ENCODE results near the gene NAA25.
"Not testable (repeated sequence)": the region's sequence is repeated elsewhere in the genome, so short reads cannot be mapped to it uniquely, and the experiment has no call there.

The NAA25 gene

DNA sequence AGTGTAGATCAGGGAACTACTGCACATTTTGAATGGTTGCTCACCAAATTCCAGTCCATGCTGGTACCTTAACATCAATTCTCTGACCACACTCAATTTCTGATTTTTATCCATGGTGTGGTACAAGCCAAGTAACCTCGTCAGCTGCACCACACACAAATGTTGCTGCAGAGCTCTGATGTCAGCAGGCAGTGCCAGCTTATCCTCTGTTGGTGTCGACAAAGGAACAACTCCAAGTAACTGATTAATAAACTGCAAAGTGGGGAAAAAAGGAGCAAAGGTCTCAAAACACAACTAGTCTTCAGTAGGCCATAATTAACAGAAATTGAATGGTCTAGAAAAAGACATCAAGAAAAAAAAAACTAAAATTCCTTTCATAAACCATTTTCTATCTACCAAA, 47.4 kb downstream of the NAA25 start:
- DNase-seq (ENCODE audit: low spot score), result no peak

DNA sequence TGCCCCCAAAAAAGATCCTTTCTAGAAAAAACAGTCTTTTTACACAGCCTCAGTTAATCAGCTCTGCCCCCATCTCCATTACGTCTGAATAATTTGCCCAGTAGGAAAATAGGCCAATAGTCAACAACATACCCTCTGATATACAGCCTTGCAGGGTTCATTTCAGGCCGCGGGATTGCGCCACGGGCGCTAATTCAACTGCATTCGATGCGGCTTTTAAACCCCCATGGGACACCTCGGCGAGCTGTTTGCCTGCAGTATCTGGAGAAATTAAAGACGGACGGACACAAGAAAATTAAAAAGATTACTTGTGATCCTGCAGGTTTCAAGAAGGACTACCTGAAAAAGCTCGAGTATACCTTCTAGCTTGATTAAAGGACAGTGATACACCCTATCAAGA, 59.2 kb downstream of the NAA25 start:
- DNase-seq (ENCODE audit: low spot score), result no peak

GRCh38 chr12:112046003-112046402, 62.6 kb downstream of the NAA25 start:
- no peak for DNase-seq (ENCODE audit: low spot score)

GRCh38 chr12:112036614-112037013, 72.0 kb downstream of the NAA25 start:
- DNase-seq (ENCODE audit: low spot score), result not testable (repeated sequence)

- no peak for DNase-seq (ENCODE audit: low spot score)
Measured at GRCh38 chr12:112035219-112035785, 73.3 kb downstream of the NAA25 start.

DNA sequence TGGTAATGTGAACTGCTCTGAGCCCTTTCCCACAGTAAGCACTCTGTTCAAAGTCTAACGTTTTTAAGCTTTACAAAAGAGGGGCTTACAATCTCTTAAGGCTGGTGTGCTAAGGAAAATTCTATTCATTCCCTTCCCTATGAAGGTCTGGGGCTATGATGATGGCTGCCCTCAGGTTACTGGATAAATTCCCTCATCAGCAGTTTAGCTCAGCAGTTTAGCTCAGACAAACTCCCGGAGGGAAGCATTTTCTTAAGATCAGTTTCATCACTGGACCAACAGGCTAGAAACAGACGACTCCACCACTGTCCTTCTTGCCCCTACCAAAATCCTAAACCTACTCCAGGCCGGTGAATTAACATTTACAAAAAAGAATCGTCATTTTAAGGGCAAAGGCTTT, 76.3 kb downstream of the NAA25 start:
- no peak for DNase-seq (ENCODE audit: low spot score)

- no peak for DNase-seq (ENCODE audit: low spot score)
Measured at GRCh38 chr12:112031472-112031871, 77.1 kb downstream of the NAA25 start.

DNA sequence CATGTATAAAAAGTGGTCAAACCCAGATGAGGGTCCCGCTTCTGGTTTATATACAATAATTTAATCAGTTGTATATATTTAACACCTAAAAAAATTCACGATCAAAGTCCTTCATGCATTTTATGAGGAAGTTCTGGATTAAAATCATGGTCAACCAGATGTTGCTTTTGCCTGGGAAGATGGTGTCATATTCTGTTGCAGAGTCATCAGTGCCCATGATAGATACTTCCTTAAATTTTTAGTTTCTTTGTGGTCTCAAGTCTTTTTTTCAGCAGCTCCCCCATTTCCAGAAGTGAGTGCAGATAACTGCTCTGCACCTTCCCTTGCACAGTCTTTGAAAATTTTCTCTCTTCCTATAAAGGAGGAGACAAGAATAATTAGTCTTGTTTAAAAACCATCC, 79.3 kb downstream of the NAA25 start:
- DNase-seq (ENCODE audit: low spot score), result no peak

- DNase-seq (ENCODE audit: low spot score), result no peak
Measured at GRCh38 chr12:112025808-112026375, 82.7 kb downstream of the NAA25 start.

- no peak for DNase-seq (ENCODE audit: low spot score)
Measured at GRCh38 chr12:112023759-112024396, 84.7 kb downstream of the NAA25 start.

DNA sequence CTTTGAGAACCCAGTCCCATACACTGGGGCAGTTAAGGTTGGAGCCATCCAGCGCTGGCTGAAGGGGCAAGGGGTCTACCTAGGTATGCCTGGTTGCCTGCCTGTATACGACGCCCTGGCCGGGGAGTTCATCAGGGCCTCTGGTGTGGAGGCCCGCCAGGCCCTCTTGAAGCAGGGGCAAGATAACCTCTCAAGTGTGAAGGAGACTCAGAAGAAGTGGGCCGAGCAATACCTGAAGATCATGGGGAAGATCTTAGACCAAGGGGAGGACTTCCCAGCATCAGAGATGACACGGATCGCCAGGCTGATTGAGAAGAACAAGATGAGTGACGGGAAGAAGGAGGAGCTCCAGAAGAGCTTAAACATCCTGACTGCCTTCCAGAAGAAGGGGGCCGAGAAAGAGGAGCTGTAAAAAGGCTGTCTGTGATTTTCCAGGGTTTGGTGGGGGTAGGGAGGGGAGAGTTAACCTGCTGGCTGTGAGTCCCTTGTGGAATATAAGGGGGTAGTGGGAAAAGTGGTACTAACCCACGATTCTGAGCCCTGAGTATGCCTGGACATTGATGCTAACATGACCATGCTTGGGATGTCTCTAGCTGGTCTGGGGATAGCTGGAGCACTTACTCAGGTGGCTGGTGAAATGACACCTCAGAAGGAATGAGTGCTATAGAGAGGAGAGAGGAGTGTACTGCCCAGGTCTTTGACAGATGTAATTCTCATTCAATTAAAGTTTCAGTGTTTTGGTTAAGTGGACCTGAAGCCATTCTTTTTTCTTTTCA, 86.2 kb downstream of the NAA25 start:
- DNase-seq (ENCODE audit: low spot score), result no peak

GRCh38 chr12:112020947-112021457, 87.6 kb downstream of the NAA25 start:
- DNase-seq (ENCODE audit: low spot score), result no peak

DNA sequence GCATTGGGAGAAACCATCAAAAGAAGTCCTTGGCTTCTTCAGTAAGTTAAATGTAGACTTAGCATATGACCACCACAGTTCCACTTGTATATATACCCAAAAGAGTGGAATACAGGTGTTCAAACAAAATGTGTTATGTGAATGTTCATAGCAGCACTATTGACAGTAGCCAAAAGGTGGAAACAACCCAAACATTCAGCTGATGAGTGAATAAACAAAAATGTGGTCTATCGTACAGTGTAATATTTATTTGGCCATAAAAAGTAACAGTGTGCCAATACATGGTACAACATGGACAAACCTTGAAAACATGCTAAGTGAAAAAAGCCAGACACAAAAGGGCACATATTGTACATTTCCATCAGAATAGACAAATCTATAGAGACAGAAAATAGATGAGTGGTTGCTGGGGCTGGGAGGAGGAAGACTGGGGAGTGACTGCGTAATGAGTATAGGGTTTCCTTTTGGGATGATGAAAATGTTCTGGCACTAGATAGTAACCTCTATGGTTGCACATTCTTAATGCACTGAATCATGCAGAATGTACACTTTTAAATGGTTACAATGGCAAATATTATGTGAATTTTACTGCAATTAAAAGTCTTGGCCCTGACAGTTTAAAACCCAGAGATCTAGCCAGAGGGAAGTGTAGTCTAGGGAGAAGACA, 89.9 kb downstream of the NAA25 start:
- no peak for DNase-seq (ENCODE audit: low spot score)

GRCh38 chr12:112017041-112017440, 91.5 kb downstream of the NAA25 start:
- DNase-seq (ENCODE audit: low spot score), result no peak

DNA sequence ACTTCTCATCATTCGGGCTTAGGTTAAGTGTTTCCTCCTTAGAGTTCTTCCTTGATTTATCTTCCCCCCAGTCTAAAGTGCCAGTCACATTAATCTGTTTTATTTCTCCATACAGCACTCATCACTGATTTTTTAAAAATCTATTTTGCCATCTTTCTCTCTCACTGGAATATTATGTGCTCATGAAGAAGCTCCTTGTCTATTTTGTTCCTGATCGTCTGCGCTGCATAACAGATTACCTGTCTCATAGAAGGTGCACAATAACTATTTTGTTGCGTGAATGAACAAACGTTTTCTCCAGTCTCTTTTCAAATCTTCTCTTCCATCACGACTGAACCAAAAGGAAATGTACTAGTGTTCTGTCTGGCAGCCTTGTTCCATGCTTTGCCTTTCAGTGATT, 92.6 kb downstream of the NAA25 start:
- no peak for DNase-seq (ENCODE audit: low spot score)

- DNase-seq (ENCODE audit: low spot score), result peak; percentile 60
Measured at GRCh38 chr12:112013601-112014402, 94.8 kb downstream of the NAA25 start.

- peak; percentile 99 for DNase-seq (ENCODE audit: low spot score)
Measured at GRCh38 chr12:112012775-112013600, 95.6 kb downstream of the NAA25 start, which contains the start of the genes ERP29 and TMEM116. Gene ERP29, plus strand, starts transcription at chr12:112013426. Its CDS starts 40 bp downstream, at chr12:112013466. Gene TMEM116, minus strand, starts transcription at chr12:112013165. Its CDS starts 7,895 bp downstream, at chr12:112005270.

DNA sequence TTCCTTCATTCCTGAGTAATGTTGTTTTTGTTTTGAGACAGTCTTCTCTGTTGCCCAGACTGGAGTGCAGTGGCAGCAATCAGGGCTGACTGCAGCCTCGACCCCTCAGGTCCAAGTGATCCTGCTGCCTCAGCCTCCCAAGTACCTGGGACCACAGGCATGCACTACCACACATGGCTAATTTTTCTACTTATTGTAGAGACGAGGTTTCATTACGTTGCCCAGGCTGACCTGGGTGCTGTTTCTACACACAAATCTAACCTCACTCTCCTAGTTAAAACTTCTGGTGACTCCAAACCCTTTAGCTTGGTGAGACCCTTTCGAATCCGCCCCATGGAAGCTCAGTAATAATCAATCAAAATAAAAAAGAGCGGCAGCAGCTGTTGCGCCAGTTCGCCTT, 96.9 kb downstream of the NAA25 start:
- no peak for DNase-seq (ENCODE audit: low spot score)

DNA sequence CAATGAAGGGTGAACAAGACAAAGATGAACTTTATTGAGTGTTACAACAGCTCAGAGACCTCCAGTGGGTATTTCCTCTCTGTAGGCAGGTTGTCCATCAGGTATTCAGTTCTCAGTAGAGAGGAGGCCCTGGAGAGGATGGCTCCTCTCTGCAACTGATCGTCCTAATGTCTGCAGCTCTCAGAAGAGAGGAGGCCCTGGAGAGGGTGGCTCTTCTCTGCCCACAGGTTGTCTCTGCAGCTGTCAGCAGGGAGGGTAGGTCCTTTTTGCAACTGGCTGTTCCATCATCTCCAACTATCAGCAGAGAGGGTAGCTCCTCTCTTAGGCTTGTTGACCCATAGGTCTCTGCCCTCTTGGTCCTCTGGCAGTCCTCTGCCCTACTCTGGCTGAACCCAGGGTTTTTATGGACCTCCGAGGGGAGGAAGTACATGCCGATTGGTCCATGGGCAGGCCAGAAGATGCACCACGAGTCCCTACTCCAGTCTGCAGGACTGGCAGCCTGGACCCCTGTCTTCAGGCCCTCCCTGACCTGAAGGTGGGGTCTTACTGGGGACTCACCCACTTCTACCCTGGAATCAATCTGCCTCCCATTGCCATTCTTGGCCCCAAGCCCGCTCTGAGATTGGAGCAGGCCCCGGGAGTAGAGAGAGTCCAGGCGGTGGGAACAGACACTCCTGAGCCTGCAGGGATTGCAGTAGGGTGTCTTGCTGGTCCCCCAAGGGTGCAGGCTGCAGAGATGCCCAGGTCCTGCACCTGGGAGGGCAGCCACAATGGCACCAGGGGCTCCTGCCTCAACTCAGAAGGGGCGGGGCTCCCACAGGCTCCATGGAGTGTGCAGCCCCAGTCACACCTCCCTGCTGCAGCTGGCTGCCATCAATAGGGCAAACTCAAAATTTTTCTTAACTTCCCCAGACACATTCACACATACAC, 97.9 kb downstream of the NAA25 start:
- no peak for DNase-seq (ENCODE audit: low spot score)
